AG04449 (cell line): Measurements from ENCODE around the gene NDUFA11.

Source experiments
- CTCF ChIA-PET: fragments of 350-600 bp; formaldehyde crosslinking; extraction: SDS; loops from one replicate; lab custom pipeline; 2021; ENCODE audit warnings: antibody characterized with exemption; lab: Yijun Ruan, JAX
- POLR2A ChIA-PET: fragments of 400-600, 350-600 bp; formaldehyde crosslinking; extraction: SDS; loops from one replicate; lab custom pipeline; 2020; ENCODE audit warnings: antibody characterized with exemption, inconsistent platforms; lab: Yijun Ruan, JAX
- DNase-seq: peaks from one replicate; pipeline ENCODE4 v3.0.0-alpha.2; 2010; ENCODE audit warnings: low read depth, low spot score
- H3K4me3 ChIP-seq: 2 replicates; pipeline ENCODE4 v1.5.1; 2011; ENCODE audit warnings: low read depth, mild to moderate bottlenecking, control low read depth, low read length
- TF ChIP-seq, protein P1 (sequence below): IDR thresholded peaks from one replicate; pipeline ENCODE4 v1.5.1; 2011; ENCODE audit warnings: mild to moderate bottlenecking, moderate library complexity, low read length, control low read depth, inconsistent platforms; ENCODE audit not compliant: insufficient read depth; ENCODE audit errors: missing control alignments

The NDUFA11 gene

DNA sequence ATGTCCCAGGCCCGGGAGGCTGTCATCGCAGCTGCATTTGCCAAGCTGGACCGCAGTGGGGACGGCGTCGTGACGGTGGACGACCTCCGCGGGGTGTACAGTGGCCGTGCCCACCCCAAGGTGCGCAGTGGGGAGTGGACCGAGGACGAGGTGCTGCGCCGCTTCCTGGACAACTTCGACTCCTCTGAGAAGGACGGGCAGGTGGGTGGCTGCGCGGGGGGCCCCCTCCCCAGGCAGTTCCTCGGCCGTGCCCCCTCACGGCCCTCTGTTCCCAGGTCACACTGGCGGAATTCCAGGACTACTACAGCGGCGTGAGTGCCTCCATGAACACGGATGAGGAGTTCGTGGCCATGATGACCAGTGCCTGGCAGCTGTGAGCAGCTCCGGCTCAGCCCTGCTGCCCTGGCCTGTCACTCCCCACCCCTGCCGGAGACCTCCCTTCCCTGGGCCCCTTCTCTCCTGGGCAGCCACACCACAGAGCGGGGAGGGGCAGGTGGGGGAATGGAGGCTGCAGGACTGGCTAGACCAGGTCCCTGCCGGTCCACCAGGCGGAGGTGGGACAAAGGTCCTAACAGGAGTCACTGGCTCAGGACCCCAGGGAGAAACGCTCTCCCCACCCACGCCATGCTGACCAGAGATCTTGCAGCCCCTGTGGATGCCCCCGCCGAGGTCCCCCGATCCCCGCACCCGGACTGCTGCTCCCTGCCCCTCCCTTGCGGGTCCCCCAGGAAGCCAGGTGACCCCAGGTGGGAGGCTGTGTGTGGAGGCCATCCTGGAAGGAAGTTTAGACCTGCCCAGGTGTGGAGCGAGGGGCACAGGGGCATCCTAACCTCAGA lies 11.6 kb upstream of the NDUFA11 start:
- POLR2A ChIA-PET = no interaction called here
- TF ChIP-seq, protein P1, sequence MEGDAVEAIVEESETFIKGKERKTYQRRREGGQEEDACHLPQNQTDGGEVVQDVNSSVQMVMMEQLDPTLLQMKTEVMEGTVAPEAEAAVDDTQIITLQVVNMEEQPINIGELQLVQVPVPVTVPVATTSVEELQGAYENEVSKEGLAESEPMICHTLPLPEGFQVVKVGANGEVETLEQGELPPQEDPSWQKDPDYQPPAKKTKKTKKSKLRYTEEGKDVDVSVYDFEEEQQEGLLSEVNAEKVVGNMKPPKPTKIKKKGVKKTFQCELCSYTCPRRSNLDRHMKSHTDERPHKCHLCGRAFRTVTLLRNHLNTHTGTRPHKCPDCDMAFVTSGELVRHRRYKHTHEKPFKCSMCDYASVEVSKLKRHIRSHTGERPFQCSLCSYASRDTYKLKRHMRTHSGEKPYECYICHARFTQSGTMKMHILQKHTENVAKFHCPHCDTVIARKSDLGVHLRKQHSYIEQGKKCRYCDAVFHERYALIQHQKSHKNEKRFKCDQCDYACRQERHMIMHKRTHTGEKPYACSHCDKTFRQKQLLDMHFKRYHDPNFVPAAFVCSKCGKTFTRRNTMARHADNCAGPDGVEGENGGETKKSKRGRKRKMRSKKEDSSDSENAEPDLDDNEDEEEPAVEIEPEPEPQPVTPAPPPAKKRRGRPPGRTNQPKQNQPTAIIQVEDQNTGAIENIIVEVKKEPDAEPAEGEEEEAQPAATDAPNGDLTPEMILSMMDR = no peak
- H3K4me3 ChIP-seq = no peak overlapping the region
- CTCF ChIA-PET = interaction anchor here (0.9 to 1.3 kb wide), 3 partner anchors 19 to 53 kb away, joined by 3 read pairs; no protein-coding TSS in a partner anchor
- no peak for DNase-seq

DNA sequence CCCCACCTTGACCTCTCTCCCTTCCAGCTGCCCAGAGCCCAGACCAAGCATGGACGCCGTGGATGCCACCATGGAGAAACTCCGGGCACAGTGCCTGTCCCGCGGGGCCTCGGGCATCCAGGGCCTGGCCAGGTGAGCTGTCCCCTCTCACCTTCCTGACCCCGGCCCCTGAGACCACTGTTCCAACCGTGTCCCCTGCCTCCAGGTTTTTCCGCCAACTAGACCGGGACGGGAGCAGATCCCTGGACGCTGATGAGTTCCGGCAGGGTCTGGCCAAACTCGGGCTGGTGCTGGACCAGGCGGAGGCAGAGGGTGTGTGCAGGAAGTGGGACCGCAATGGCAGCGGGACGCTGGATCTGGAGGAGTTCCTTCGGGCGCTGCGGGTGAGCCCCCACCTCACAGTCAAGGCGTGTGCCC lies 10.8 kb upstream of the NDUFA11 start:
- no peak overlapping the region for H3K4me3 ChIP-seq
- ChIA-PET POLR2A (no interaction called here), CTCF (interaction anchor here (0.9 to 1.3 kb wide), 3 partner anchors 20 to 54 kb away, joined by 3 read pairs; no protein-coding TSS in a partner anchor)
- TF ChIP-seq, protein P1 = no peak
- DNase-seq = no peak

DNA sequence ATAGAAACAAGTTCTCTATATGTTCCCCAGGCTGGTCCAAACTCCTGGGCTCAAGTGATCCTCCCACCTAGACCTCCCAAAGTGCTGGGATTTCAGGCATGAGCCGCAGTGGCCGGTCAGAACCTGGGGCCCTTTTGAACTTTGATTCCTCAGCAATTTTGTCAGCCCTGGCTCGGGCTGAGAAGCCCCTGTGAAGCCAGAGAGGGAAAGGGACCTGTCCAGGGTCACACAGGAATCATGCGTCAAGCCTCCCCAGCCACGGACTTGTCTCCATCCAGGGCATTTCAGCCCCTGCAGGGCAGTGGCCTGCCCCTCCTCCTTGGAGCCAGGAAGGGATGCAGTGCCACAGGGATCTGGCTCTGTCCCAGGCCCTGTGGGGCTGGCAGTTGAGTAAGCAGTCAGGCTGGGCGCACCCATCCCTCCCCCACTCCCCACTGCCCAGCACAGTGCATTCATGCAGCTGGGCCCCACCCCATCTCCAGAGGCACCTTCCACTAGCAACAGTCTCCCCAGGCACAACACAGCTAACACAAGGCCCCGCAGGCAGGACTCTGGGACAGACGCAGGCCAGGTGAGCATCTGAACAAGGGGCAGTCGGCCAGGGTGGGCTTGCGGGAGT lies 10.3 kb upstream of the NDUFA11 start, which contains the start of gene CAPS:
Gene CAPS (plus strand): TSS at position 516 of the 619 bp plus-strand sequence. CDS start 153 bp downstream, outside the sequence.
- no peak for DNase-seq
- POLR2A ChIA-PET = no interaction called here
- TF ChIP-seq, protein P1 = no peak
- CTCF ChIA-PET = interaction anchor here (1.0 to 1.3 kb wide), 2 partner anchors 21 to 53 kb away, joined by 3 read pairs; no protein-coding TSS in a partner anchor
- H3K4me3 ChIP-seq = no peak within 1 kb of the TSS

DNA sequence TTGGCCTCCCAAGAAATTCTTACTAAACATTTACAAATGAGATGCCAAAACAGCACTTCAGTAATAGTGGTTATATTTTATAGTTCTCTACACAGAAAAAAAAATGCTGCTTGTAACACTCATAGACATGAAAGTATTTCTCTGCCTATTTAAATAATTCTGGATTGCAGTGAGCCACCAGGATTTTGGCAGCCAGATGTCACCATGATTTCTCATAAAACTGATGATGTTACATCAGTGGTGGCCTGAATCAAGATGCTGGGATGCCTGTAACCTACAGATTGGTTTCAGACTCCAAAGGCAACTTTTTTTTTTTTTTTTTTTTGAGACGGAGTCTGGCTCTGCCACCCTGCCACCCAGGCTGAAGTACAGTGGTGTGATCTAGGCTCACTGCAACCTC lies 7.8 kb upstream of the NDUFA11 start:
- POLR2A ChIA-PET = no interaction called here
- DNase-seq = no peak
- CTCF ChIA-PET = interaction anchor here (1.3 to 1.4 kb wide), 2 partner anchors 10 to 107 kb away, joined by 3 to 5 read pairs; partner anchors contain the start of gene NRTN
- no peak overlapping the region for H3K4me3 ChIP-seq
- TF ChIP-seq, protein P1 = no peak

DNA sequence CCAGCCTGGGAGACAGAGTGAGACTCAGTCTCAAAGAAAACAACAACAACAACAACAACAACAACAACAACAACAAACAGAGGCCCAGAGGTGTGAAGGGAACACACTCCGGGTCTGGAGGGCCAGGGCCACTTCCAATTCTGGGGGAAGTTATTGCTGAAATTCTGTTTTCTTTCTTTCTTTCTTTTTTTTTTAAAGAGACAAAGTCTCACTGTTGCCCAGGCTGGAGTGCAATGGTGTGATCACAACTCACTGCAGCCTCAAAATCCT lies 7.0 kb upstream of the NDUFA11 start:
- DNase-seq = no peak
- H3K4me3 ChIP-seq = no peak overlapping the region
- CTCF ChIA-PET = interaction anchor here (1.4 kb wide), 1 partner anchor 9 kb away, joined by 3 read pairs; no protein-coding TSS in a partner anchor
- POLR2A ChIA-PET = no interaction called here
- TF ChIP-seq, protein P1 = no peak
